Stimulated activated memory B cell treated with anti-CD40 and anti-IgM and Interleukin-4, amounts not matched to agents 10 μg/mL and 1 μg/mL and 100 μg/mL, for 72 hours (primary cell): ENCODE measurements around the gene ANTXR2.

Experiments
- ATAC-seq: fragments of 150-1000 bp; cut with Tn5 transposase; 2 replicates; pipeline ENCODE4 v1.10.0; 2021
- H3K27ac Mint-ChIP-seq: one replicate; pipeline ENCODE4 v1.8.0; 2022; ENCODE audit warnings: mild to moderate bottlenecking, mixed read lengths
- H3K27me3 Mint-ChIP-seq: one replicate; pipeline ENCODE4 v1.8.0; 2022; ENCODE audit warnings: mixed read lengths
- H3K36me3 Mint-ChIP-seq: one replicate; pipeline ENCODE4 v1.8.0; 2022; ENCODE audit warnings: mixed read lengths
- H3K4me1 Mint-ChIP-seq: one replicate; pipeline ENCODE4 v1.8.0; 2022; ENCODE audit warnings: mixed read lengths
- H3K4me3 Mint-ChIP-seq: one replicate; pipeline ENCODE4 v1.8.0; 2022; ENCODE audit warnings: mild to moderate bottlenecking, moderate library complexity, mixed read lengths
- H3K9me3 Mint-ChIP-seq: one replicate; pipeline ENCODE4 v1.8.0; 2022; ENCODE audit warnings: mixed read lengths

The ANTXR2 gene

DNA sequence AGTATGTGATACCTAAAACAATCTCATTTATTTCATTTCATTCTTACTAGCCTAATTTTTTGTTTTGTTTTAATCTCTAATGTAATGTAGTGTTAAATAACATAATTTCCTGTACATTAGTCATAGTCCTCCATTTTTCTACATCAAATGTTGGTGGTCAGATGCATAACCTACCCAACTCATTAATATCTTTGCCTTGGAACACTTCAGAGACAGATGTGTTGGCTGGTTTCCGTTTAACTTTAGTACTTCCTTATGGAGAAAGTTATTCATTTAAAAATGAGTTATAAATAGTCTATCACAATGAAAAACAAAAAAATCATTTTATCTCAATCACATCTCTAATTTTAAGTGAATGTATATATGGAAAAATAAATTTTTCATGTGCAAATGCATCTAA is 190.2 kb downstream of the ANTXR2 start:
- H3K27ac Mint-ChIP-seq: no peak overlapping the region
- no peaks in the 10 kb centered on the region for H3K4me1 Mint-ChIP-seq
- H3K4me3 Mint-ChIP-seq: no peak overlapping the region
- no peaks in the 10 kb centered on the region for H3K36me3 Mint-ChIP-seq
- peaks cover 7% of the 10 kb centered on the region for H3K9me3 Mint-ChIP-seq
- no peak for ATAC-seq
- H3K27me3 Mint-ChIP-seq: no peaks in the 10 kb centered on the region

DNA sequence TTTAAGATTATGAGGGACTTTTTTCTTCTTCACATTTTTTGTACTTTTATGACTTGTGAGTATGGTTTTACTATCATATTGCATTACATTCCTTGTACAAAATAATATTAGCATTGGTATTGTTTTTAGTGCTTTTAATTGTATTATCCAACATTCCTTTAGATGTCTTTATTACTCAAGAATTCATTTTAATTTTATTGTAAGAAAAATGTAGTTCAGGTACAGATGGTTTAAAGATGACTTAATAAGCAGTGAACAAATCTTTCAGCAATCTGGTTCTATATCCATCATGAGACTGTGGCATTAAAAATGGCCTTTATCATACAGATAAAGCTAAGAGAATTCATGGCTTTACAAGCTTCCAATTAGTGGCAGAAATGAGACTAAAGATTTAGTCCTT is 191.6 kb downstream of the ANTXR2 start:
- Mint-ChIP-seq H3K27me3 (no peaks in the 10 kb centered on the region), H3K9me3 (peaks cover 9% of the 10 kb centered on the region), H3K36me3 (no peaks in the 10 kb centered on the region), H3K27ac (no peak overlapping the region), H3K4me1 (no peaks in the 10 kb centered on the region), H3K4me3 (no peak overlapping the region)
- ATAC-seq: no peak

DNA sequence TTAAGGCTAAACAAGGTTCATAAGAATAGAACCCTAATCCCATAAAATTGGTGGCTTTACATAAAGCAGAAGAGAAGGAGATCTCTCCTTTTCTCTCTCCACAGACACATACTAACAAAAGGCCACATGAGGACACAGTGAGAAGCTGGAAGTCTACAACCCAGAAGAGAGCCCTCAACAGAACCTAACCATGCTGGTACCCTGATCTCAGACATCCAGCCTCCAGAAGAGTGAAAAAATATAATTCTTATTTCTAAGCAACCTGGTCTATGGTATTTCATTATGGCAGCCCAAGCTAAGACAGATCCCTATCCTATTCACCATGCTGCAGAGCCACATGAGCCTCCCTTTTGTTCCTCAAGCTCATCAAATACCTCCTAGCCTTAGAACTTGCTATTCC is 195.5 kb downstream of the ANTXR2 start:
- Mint-ChIP-seq H3K4me1 (no peaks in the 10 kb centered on the region), H3K27me3 (no peaks in the 10 kb centered on the region), H3K4me3 (no peak overlapping the region), H3K36me3 (no peaks in the 10 kb centered on the region), H3K27ac (no peak overlapping the region), H3K9me3 (peaks cover 9% of the 10 kb centered on the region)
- ATAC-seq: no peak

DNA sequence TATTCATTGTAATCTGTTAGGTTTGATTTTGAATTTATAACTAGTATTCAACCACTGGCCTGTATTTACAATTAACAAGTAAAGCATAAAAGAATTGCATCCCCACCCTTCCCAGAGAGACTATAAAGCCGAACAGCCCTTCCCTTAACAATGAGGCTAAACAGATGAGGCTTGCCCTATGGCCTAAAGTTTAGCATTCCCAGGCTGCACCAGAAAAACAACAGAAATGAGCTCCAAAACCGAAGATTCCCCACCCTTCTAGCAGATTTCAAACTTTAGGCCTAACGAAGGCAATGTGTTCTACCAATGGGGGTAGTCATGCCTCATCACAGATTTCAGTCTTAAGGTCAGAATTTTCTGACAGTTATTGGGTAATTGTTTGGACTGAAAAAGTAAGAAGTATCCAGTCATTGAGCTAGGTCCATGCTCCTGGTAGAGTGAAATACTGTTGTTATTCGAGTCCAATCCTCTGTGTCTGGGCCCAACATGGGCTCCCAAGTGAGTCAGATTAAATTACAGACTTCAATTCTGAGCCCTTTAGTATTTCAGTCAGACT is 197.6 kb downstream of the ANTXR2 start:
- no peak for ATAC-seq
- H3K4me1 Mint-ChIP-seq: no peaks in the 10 kb centered on the region
- H3K36me3 Mint-ChIP-seq: no peaks in the 10 kb centered on the region
- peaks cover 9% of the 10 kb centered on the region for H3K9me3 Mint-ChIP-seq
- no peaks in the 10 kb centered on the region for H3K27me3 Mint-ChIP-seq
- no peak overlapping the region for H3K27ac Mint-ChIP-seq
- no peak overlapping the region for H3K4me3 Mint-ChIP-seq

DNA sequence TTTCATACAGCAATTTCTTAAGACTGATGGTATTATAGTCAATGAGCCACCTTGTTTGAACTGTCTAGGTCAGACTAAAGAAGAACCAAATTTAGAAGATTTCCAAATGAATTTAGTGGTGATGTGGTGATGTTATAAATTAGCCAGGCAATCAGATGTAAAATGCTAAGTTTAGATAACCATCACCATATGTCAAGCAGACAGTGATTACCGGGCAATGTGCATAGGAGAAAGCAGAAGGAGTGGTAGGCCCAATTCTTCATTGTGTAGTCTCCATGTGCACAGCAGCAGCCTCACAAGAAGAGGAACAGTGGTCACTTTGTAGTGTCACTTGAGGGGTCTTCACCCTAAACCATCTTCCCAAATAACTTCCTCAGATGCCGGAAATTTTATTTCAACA is 198.8 kb downstream of the ANTXR2 start:
- no peak overlapping the region for H3K27ac Mint-ChIP-seq
- no peak for ATAC-seq
- H3K4me3 Mint-ChIP-seq: no peak overlapping the region
- H3K27me3 Mint-ChIP-seq: no peaks in the 10 kb centered on the region
- no peaks in the 10 kb centered on the region for H3K4me1 Mint-ChIP-seq
- H3K36me3 Mint-ChIP-seq: no peaks in the 10 kb centered on the region
- peaks cover 9% of the 10 kb centered on the region for H3K9me3 Mint-ChIP-seq

DNA sequence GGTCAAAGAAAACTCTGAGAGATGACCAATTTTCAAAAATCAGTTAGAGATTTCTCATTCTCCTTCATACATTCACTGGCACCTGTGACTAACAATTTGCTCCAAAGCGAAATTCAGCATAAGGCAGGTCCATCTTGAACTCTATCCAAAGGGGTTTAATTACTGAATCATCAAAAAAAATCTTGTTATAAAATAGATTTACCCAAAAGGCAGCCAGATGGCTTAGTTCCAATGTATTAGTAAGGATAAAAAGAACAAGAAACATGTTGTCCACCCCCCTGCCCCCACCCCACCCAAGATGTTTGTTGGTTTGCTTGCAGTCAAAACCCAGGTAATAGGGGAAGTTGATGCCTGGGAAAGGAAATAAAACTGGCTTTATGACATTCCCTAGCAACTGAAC is 200.3 kb downstream of the ANTXR2 start:
- no peak for ATAC-seq
- H3K27me3 Mint-ChIP-seq: no peaks in the 10 kb centered on the region
- no peak overlapping the region for H3K27ac Mint-ChIP-seq
- H3K9me3 Mint-ChIP-seq: peaks cover 1% of the 10 kb centered on the region
- no peak overlapping the region for H3K4me3 Mint-ChIP-seq
- H3K4me1 Mint-ChIP-seq: no peaks in the 10 kb centered on the region
- no peaks in the 10 kb centered on the region for H3K36me3 Mint-ChIP-seq

DNA sequence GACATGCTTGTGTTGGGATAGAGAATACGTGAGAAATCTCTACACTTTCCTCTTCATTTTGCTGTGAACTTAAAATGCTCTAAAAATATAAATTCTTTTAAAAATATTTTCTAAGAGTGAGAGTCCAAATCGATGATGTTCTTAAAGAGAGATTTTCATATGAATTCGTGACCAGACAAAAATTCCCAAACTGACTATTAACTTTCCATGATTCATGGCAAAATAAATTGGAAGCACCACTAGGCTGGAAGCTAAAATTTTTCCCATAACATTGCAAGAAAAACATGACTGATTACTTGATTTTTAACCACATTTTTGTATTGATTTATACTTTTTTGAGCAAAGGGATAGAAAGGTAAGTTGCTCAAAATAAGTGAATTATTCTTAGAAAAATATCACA is 201.1 kb downstream of the ANTXR2 start:
- Mint-ChIP-seq H3K27ac (no peak overlapping the region), H3K9me3 (no peaks in the 10 kb centered on the region), H3K27me3 (no peaks in the 10 kb centered on the region), H3K4me1 (no peaks in the 10 kb centered on the region), H3K4me3 (no peak overlapping the region), H3K36me3 (no peaks in the 10 kb centered on the region)
- ATAC-seq: no peak

DNA sequence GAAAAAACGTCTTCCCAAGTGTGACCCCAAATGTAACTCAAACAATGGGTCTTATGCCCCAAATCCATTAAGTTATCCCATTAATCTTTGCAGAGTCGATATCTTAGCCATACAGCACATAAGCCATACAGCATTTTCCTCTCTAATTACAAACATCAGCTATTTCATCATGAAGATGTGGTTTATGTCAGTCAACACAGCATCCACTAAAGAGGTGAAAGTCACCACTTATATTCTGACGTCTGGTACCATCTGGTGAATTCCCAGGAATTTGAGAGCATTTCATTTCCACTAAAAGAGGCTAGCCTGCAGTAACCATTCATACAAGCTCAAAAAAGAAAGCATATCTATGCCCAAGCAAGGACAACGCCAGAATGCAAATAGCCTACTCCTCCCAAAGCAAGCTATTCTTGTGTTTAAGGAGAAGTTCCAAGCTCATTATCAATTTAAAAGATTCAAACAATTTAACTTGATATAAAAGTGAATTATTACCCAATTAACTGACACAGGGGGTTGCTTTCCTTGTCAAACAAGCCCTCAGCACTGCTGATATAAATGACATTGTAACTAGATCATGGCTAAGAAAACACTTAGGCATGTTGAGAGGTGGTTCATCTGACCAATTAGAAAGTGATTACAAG is 203.3 kb downstream of the ANTXR2 start:
- Mint-ChIP-seq H3K27me3 (no peaks in the 10 kb centered on the region), H3K4me1 (no peaks in the 10 kb centered on the region), H3K9me3 (no peaks in the 10 kb centered on the region), H3K27ac (no peak overlapping the region), H3K4me3 (no peak overlapping the region), H3K36me3 (no peaks in the 10 kb centered on the region)
- ATAC-seq: no peak

DNA sequence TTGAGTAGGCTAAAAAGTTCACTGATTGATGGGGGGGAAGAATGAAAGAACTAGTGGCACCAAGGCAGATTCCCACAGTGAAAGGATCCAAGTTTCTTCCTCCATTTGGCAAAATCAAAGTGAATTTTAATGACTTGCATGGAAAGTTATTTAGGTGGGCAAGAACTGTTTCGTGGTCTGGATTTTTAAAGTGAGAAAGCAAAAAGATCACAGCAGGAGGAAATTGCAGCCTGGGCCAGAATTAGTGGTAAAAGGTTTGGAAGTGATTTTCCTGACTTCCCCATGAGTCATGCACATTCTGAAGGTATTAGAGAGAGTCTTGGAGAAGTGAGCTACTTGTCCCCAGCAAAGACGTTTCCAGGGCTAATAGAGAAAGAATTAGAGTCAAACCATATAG is 207.8 kb downstream of the ANTXR2 start:
- no peak for ATAC-seq
- H3K36me3 Mint-ChIP-seq: no peaks in the 10 kb centered on the region
- H3K4me1 Mint-ChIP-seq: no peaks in the 10 kb centered on the region
- no peaks in the 10 kb centered on the region for H3K27me3 Mint-ChIP-seq
- H3K4me3 Mint-ChIP-seq: no peak overlapping the region
- no peaks in the 10 kb centered on the region for H3K9me3 Mint-ChIP-seq
- H3K27ac Mint-ChIP-seq: no peak overlapping the region

DNA sequence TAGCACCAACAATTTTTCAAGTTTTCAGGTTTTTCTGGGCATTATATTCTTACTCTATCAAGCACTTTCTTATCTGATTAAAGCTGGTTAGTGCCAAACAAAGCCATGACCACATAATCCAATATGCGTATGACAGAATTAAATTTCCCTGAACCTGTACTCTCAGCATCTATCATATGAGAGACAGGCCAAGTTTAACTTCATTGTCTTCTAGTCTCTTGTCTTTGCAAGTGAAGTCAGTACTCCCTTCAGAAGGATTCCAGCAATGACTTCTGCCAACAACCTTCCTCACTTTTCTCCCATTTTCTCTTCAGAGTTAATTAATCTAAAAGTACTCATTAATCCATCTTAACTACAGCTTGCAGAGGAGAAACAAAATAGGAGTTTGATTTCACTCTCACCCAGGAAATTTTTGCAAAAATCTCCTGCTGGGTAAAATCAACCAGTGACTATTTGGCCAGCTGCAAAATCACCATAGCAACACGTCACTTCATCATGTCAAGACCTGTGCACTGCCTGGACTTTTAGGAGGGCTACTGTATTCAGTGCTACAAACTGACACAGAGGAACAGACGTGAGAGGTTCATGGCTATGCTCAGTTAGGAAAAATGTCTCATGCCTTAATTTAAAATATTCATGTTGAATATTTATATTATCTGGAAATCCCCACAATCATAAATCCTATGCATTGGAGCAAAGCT is 208.4 kb downstream of the ANTXR2 start:
- no peak for ATAC-seq
- Mint-ChIP-seq H3K27me3 (no peaks in the 10 kb centered on the region), H3K4me1 (no peaks in the 10 kb centered on the region), H3K36me3 (no peaks in the 10 kb centered on the region), H3K4me3 (no peak overlapping the region), H3K27ac (no peak overlapping the region), H3K9me3 (no peaks in the 10 kb centered on the region)

DNA sequence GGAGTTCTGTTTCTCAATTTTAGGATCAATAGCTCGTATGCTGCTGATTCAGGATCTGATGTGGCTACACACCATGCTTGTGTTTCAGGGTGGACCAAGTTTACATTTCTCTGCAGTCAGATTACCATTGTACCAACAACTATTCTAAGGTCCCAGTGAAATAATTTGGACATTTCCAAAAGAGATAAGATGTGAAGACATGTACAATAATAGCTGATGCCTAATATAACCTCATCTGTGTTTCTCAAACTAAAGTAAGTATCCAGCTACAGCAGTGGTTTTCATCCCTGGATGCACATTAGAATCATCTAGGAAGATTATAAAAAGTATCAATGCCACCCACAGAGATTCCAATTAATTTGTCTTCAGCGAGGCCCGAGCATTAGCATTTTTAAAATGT is 209.7 kb downstream of the ANTXR2 start:
- Mint-ChIP-seq H3K27me3 (no peaks in the 10 kb centered on the region), H3K4me3 (no peak overlapping the region), H3K9me3 (no peaks in the 10 kb centered on the region), H3K36me3 (no peaks in the 10 kb centered on the region), H3K4me1 (no peaks in the 10 kb centered on the region), H3K27ac (no peak overlapping the region)
- ATAC-seq: no peak

DNA sequence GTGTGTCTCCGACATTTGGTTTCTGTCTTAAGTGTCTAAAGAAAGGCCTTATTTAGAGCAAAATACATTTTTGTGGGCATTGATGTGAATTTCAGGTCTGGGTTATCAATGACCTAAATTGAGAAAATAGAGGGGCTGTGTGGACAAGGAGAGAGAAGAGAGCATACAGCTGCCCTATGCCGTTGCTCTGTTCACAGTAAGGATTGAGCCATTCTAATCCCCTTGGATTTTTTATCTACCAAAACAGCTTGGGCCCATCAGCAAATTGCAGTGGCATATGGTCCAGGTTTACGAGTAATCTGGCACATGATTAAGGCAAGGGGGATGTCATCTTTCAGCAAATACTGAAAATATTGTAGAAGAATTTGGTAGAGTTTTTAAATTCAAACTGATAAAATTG is 210.2 kb downstream of the ANTXR2 start:
- Mint-ChIP-seq H3K9me3 (no peaks in the 10 kb centered on the region), H3K4me1 (no peaks in the 10 kb centered on the region), H3K36me3 (no peaks in the 10 kb centered on the region), H3K4me3 (no peak overlapping the region), H3K27ac (no peak overlapping the region), H3K27me3 (no peaks in the 10 kb centered on the region)
- ATAC-seq: no peak

DNA sequence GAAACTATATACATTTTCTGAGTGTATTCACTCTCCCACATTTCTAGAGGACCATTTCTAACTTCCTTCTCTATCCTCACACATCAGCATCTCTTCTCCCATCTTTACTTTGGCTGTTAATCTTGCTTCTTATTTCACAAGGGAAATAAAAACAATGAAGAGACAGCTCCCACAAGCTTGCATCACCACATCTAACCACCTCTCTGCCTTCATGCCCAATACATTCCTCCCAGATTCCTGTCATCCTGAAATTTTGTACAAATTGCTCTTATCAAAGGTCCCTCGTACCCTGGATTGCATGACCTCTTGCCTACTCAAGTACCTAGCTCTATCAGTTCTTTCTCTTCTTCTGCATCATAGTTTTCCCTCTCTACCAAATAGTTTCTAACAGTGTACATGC is 215.2 kb downstream of the ANTXR2 start:
- ATAC-seq: no peak
- Mint-ChIP-seq H3K4me1 (no peaks in the 10 kb centered on the region), H3K9me3 (no peaks in the 10 kb centered on the region)

DNA sequence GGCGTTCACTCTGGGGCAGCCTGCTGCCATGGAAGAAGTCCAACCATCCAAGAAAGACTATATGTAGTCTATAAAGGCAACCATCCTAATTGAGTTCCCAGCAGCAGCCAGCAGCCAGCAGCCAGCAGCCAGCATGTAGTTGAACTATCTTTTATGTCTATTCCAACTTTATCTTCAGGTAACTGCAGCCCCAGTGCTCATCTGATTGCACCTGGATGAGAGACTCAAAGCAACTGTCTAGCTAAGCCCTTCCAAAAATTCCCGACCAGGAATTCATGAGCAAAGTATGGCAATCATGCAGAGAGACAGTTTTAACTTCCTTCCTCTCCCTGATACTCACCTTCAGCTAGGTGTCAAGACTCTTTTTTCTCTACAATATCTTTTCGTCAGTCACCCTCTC is 216.8 kb downstream of the ANTXR2 start:
- no peak overlapping the region for H3K4me3 Mint-ChIP-seq
- no peaks in the 10 kb centered on the region for H3K4me1 Mint-ChIP-seq
- H3K27me3 Mint-ChIP-seq: peaks cover 8% of the 10 kb centered on the region
- H3K27ac Mint-ChIP-seq: no peak overlapping the region
- H3K36me3 Mint-ChIP-seq: no peaks in the 10 kb centered on the region
- H3K9me3 Mint-ChIP-seq: no peaks in the 10 kb centered on the region
- no peak for ATAC-seq

More for the DNA sequence above, 215.2 kb downstream of the ANTXR2 start:
- H3K27me3 Mint-ChIP-seq: peaks cover 2% of the 10 kb centered on the region
- H3K4me3 Mint-ChIP-seq: no peak overlapping the region
- H3K27ac Mint-ChIP-seq: no peak overlapping the region
- H3K36me3 Mint-ChIP-seq: no peaks in the 10 kb centered on the region

DNA sequence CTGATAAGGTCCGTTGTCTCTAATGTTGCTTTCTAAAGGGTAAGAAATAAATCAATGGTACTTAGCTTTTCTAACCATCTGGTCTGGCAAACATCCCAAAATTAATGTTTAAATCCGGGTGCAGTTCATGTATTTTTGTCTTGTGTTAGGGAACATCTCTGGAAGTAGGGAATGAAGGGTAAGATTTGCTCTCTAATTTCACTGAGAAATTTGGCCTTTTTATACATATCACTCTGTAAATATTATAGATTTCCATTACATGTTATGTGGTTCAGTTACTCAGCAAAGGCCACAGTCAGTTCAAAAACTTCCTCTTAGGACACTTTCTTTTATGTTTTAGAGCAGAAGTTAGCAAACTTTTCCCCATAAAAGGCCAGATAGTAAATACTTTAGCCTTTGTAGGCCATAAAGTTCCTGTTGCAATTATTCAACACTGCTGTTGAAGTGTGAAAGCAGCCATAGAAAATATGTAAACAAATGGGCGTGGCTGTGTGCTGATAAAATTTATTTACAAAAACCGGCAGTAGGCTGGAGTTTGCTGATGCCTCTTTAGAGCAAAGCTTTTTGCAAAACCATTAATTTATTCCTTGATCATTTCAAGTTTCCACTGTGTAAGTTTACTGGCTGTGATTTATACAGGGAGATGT is 218.1 kb downstream of the ANTXR2 start:
- ATAC-seq: no peak
- Mint-ChIP-seq H3K27me3 (peaks cover 8% of the 10 kb centered on the region), H3K36me3 (no peaks in the 10 kb centered on the region), H3K4me3 (no peak overlapping the region), H3K4me1 (no peaks in the 10 kb centered on the region), H3K9me3 (no peaks in the 10 kb centered on the region), H3K27ac (no peak overlapping the region)

DNA sequence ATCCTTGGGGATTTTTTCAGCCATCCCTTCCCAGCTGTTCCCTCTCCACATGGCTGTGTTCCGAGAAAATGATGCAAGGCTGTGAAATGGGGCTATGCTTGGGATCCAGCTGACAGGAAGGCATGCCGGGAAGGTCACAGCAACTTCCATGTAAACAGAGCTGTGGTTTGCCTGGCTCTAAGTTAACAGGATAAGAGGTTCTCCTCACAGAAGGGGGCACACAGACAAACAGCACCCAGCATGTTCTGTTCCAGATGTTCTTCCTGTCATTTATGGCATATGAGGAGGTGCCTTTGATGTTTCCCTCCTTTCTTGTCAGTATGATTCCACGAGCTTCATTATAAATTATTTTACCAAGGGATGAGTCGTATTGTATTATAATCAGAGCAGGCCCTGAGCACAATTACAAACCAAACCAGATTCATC is 220.7 kb downstream of the ANTXR2 start:
- H3K4me1 Mint-ChIP-seq: no peaks in the 10 kb centered on the region
- no peaks in the 10 kb centered on the region for H3K36me3 Mint-ChIP-seq
- peaks cover 3% of the 10 kb centered on the region for H3K9me3 Mint-ChIP-seq
- ATAC-seq: no peak
- no peak overlapping the region for H3K27ac Mint-ChIP-seq
- no peak overlapping the region for H3K4me3 Mint-ChIP-seq
- peaks cover 17% of the 10 kb centered on the region for H3K27me3 Mint-ChIP-seq
